Mammary epithelial cell (primary cell): ENCODE data around the gene ANKDD1A.

Source experiments
- EZH2 ChIP-seq: IDR thresholded peaks from 2 replicates; pipeline ENCODE4 v1.6.1; 2012; ENCODE audit warnings: low read length, inconsistent platforms, borderline replicate concordance
- TF ChIP-seq, protein P1 (sequence below), 2 donors: IDR thresholded peaks in 1 of 2; conservative IDR thresholded peaks in 1 of 2; 2 replicates each; pipeline ENCODE4 v1.5.1; 2011 to 2012; ENCODE audit warnings: inconsistent platforms in 2 of 2, low read length in 2 of 2, mild to moderate bottlenecking in 2 of 2, control low read depth in 1 of 2, low read depth in 1 of 2; ENCODE audit not compliant: insufficient read depth in 1 of 2; ENCODE audit errors: extremely low read depth in 1 of 2

DNA sequence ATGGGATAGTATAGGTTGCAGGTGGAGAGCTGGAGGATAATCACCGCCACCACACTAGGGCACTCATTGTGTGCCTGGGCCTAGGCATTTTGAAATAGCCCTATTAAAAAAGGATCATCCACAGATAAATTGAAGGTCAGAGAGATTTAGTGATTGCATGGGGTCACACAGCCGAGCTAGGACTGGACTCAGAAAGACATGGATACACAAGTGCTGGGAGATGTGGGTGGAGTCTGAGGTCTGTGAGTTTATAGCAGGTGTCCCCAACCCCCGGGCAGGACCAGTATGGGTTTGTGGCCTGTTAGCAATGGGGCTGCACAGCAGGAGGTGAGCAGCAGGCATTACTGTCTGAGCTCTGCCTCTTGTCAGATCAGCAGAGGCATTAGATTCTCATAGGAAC, 5.3 kb upstream of the ANKDD1A start:
- TF ChIP-seq, protein P1, sequence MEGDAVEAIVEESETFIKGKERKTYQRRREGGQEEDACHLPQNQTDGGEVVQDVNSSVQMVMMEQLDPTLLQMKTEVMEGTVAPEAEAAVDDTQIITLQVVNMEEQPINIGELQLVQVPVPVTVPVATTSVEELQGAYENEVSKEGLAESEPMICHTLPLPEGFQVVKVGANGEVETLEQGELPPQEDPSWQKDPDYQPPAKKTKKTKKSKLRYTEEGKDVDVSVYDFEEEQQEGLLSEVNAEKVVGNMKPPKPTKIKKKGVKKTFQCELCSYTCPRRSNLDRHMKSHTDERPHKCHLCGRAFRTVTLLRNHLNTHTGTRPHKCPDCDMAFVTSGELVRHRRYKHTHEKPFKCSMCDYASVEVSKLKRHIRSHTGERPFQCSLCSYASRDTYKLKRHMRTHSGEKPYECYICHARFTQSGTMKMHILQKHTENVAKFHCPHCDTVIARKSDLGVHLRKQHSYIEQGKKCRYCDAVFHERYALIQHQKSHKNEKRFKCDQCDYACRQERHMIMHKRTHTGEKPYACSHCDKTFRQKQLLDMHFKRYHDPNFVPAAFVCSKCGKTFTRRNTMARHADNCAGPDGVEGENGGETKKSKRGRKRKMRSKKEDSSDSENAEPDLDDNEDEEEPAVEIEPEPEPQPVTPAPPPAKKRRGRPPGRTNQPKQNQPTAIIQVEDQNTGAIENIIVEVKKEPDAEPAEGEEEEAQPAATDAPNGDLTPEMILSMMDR (conservative IDR thresholded peaks at IDR 0.05 in 1 of 2, IDR thresholded peaks at IDR 0.05 in 1 of 2; ENCODE audit: extremely low read depth in 1 of 2, insufficient read depth in 1 of 2, low read depth in 1 of 2, low read length in 2 of 2), result no peak
- TF ChIP-seq EZH2, result no peak
